Stimulated activated CD8-positive, alpha-beta memory T cell treated with anti-CD3 and anti-CD28 coated beads, Interleukin-7, amount 100 ng/mL, for 24 hours (primary cell): ENCODE data around the gene HCAR1.
"Not testable (repeated sequence)": the region's sequence is repeated elsewhere in the genome, so short reads cannot be mapped to it uniquely, and the experiment has no call there.

Experiments
- DNase-seq: peaks from one replicate; pipeline ENCODE4 v3.0.0-alpha.2; 2020; ENCODE audit warnings: low read depth

The HCAR1 gene, protein sequence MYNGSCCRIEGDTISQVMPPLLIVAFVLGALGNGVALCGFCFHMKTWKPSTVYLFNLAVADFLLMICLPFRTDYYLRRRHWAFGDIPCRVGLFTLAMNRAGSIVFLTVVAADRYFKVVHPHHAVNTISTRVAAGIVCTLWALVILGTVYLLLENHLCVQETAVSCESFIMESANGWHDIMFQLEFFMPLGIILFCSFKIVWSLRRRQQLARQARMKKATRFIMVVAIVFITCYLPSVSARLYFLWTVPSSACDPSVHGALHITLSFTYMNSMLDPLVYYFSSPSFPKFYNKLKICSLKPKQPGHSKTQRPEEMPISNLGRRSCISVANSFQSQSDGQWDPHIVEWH

DNA sequence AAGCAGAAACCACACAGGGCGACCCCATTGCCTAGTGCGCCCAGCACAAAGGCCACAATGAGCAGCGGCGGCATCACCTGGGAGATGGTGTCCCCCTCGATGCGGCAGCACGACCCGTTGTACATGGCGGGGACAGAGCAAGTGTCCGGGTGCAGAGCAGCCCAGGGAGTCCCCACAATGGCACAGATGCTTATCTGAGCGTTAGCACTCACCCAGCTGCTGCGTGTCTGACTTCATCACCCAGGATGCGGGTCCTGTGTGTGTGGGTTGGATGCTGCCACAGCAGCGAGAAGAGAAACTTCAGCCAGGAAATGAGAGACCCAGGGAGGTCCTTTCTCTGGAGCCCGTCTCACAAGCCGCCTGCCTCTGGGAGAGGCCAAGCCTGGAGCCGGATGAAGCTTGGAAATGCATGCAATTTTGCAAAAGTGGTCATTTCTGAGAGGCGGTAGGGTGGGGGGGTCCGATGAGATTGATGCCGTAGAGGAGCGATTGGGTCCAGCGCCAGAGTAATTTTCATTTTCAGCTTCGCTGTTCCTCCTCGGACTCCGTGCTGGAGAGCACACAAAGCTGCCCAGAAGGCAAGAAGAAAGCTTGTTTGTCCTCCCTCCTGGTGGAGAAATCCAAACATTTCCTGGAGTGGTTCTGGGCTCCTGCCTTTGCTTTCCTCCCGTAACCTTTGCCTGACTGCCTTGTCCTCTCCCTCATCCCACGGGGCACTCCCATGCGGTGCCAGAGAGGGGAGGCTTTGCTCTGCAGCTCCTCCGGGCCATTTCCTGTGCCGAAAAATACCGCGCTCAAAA is at the start of gene HCAR1:
Gene HCAR1 (minus strand): TSS at position 630 of the 800 bp plus-strand sequence. CDS start 505 bp downstream, at position 125.
- no peak for DNase-seq

DNA sequence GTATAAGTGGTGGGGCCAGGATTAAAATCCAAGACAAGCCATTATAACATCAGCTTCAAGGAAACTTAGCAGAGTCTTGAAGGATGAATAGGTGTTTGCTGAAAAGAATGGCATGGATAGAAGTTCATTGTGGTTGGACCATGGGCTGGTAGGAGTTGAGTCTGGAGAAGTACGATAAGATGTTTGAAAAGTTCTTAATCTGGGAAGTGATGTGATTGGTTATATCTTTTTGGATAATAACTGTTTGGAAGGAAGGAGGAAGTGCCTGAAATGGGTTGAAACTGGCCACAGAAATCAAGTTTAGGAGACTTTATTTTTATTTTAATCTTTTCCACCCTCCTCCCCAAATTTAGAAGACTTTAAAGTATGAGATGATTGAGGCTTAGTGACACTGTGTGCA is 26.9 kb upstream of the HCAR1 start:
- DNase-seq: no peak

DNA sequence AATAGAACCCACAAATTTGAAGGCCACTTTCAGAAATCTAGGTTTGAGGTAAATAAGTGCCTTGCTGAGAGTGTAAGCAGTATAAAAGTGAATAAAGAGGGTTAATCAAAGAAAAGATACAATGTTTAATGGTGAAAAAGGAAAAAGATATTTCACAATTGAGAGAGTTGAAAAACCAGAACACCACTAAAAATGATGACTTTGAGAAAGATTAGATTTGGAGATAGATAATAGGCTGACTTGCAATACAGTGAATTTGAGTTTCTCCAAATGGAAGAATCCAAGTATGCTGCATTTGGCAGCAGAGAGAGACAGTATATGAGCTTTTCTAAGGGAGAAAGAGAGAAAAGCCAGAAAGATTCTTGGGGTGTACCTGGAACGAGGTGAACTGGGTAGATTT is 24.1 kb upstream of the HCAR1 start:
- DNase-seq: no peak

DNA sequence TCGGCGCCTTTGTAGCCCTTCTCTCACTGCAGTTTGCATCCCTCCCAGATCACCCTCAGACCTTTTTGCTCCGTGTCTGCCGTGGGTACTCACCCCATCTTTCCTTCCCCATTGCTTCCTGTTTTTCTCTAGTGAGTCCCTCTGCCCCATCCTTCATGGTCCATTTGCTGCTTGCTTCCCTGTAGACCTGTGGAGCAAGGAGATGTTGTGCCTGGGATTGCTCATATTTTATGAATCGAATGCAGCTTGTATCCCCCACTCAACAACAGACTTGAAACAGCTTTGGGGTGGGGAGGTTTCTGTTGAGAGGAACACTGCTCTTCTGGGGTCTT is 22.6 kb upstream of the HCAR1 start:
- DNase-seq: no peak

DNA sequence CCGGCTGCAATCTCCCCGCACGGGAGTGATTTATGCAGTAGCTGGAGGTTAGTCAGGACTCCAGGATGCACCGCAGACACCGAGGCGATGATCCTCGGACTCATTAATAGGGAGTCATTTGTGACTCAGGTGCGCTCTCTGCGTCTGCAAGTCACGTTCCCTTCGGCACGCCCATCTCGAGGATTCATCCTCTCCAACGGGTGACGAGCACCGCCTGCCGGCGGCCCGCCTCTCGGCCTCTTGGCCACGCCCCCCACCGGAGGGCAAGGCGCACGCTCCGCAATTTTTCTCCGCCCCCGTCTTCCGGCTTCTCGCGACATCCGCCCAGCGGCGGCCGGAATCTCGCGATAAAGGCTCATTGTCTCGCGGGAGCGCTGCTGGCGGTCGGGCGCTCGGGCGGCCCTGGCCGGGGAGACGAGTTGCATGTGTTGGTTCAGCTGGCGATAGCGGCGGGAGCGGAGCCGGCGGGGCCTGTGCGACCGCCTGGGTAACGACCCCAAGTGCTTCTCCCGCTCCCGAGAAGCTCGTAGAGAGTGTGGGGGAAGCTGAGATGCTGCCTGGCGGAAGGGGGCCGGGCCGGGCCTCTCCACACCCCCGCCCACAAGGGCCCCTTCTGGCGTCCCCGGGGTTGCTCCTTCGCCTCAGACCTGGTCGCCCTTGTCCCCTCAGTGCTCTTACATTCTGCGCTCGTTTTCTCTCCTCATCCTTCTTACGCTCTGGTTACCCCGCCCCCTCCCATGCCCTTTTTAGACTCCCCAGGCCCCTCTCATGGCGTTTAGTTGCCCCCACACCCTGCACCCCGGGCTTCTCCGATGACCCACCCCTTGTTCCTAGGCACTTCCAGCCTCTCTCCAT is 22.0 kb upstream of the HCAR1 start, which contains the start of gene DENR:
Gene DENR (plus strand): TSS at position 361 of the 855 bp plus-strand sequence. CDS start 878 bp downstream, outside the sequence.
- DNase-seq: peak; percentile 99

DNA sequence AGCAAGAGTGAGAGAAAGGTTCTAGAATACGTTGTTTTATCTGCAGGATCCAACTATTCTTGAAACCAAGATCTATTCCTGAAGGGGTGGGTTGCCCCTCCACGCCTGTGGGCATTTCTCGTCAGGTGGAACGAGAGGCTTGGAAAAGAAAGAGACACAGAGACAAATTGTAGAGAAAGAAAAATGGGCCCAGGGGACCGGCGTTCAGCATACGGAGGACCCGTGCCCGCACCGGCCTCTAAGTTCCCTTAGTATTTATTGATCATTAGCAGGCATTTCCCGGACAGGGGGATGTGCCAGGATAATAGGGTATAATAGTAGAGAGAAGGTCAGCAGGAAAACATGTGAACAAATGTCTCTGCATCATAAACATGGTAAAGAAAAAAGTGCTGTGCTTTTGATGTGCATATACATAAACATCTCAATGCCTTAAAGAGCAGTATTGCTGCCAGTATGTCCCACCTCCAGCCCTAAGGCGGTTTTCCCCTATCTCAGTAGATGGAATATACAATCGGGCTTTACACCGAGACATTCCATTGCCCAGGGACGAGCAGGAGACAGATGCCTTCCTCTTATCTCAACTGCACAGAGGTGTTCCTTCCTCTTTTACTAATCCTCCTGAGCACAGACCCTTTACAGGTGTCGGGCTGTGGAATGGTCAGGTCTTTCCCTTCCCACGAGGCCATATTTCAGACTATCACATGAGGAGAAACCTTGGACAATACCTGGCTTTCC is 20.3 kb upstream of the HCAR1 start:
- DNase-seq: not testable (repeated sequence)

DNA sequence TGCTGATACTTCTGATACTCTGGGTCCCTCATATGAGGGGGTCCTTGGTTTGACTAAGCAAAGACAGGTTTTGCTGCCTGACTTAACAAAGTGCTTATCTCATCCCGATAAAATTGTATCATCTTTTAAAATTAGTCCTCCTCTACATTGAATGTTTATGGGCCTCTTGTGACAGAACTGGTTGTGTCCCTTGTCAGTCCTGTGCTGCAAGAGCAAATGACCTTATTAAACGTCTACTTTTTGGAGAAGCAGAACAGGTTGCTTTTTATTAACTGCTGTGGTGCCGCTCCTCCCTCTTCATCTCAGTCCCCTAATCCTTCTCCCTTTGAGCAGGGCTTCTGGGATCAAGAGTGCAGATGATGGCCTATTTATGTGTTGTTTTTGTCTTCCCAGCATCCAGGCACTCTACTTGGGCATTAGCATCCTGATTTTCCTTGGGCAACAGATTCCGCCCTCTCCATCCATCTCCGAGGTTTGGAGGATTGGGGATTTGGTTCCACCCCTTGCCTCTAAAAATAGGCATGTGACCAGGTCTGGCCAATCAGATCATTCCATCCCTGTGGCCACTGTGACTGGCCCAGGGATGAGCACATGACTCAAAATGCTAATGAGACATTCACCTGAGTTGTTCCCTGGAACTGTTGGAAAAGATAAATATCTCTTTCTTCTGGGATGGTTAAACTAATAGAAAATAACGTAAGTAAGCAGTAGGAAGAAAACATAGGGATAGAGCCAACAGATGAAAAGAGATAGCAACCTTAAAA is 19.1 kb upstream of the HCAR1 start:
- no peak for DNase-seq

DNA sequence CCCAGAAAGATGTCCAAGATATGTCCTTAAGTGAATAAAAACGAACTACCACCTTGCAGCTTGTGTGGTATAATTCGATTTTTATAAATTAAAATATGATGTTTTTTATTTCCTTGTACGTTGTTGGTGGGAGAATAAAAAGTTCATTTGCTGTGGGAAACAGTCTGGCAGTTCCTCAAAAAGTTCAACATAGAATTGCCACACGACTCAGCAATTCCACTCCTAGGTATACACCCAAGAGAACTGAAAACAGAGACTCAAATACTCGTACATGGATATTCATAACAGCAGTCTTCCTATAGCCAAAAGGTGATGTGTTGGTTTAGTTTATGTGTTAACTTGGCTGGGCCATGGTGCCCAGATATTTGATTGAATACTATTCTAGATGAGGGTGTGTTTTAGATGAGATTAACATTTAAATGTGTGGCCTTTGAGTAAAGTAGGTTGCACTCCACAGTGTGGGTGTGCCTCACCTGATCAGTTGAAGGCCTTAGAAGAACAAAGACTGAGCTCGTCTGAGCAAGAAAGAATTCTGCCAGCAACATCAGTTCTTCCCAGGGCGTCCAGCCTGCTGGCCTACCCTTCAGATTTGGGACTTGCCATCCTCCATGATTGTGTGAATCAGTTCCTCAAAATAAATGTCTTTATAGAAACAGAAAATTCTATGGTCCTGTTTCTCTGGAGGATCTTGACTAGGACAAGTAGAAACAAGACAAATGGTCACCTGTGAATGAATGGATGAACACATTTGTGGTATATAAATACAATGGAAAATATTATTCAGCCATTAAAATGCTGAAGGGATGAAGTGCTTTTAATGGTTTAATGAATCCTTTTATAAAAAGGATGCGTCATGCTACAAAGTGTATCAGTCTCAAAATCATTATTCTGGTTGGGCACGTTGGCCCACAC is 16.8 kb upstream of the HCAR1 start:
- no peak for DNase-seq

DNA sequence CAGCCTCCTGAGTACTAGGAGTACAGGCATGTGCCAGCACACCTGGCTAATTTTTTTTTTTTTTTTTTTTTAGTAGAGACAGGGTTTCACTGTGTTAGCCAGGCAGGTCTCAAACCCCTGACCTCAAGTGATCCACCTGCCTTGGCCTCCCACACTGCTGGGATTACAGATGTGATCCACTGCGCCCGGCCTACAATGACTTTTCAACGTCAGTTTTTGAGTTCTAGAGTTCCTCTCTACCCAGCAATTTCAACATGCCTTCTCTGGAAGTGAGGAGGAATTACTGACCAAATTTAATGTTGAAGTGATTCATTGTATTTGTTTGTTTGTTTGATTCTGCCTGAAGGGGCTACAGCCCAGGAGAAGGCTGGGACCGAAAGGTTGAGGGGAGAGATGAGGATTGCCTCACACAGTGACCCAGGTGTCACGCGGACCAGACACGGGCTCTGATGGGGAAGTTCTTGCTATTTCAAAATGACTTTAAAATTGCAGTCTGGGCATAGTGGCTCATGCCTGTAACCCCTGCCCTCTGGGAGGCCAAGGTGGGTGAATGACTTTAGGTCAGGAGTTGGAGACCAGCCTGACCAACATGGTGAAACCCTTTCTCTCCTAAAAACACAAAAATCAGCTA is 13.4 kb upstream of the HCAR1 start:
- DNase-seq: no peak

DNA sequence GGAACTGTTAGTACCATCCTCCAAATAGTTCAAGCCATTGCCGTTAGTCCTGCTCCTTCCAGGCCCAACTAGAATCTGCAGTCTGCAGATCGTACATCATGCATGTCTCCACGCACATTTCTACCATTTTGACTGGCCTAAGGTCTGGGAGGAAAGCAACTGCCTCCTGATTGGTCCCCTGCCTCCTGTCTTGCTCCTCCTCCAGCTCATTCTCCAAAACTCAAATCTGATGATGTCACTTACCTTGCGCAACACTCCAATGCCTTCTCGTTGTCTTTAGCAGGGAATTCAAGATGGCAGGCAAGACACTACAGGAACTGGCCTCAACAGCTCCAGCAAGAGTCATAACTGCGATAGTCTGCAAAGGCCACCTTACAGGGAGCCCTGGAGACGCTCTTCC is 9.7 kb upstream of the HCAR1 start:
- DNase-seq: no peak

DNA sequence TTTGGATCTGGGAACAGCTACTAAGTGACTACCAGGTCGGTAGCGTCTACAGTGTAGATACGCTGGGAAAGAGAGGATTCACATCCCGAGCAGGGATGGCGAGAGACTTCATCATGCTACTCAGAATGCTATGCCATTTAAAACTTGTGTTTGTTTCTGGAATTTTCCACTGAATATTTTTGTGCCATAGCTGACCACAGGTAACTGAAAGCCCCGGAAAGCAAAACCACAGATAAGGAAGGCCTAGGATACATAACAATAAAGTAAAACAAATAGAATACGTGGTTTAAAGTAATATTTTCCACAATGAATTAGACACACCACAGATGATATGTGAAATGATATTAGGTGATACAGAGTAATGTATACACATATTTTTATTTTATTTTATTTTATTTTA is 7.9 kb upstream of the HCAR1 start:
- DNase-seq: no peak

DNA sequence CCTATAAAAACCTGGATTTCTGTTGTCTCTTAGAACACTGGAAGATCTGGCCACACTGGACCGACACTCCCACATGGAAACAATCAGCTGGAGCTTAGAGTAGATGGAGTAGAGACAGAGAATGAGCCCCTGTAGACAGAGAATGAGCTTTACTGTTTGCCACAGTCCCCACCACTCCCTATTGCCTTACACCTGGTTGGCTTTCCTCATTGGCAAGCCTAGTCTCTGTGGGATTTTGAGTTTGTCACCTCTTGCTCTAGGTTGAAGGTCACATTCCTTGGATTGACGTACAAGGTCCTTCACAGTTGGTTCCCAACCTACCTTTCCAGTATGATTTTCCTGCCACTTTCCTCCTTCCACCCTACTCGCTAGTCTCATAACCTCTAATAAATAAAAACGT is 2.0 kb upstream of the HCAR1 start:
- no peak for DNase-seq

DNA sequence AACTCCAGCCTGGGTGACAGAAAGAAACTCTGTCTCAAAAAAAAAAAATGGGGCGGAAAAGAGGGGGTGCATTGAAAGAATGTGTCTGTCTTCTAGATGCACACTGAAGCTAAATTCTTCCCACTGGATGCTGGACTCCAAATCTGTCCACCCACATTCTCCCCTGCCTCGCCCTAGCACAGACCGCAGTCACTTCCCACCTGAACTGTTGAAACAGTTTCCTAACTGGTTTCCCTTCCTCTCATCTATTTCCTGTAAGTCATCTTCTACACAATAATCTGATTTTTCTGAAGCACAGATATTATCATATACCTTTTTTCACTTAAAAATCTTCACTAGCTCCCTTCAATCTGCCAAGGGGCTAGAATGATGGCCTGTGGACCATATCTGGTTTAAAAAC is 1.5 kb upstream of the HCAR1 start:
- no peak for DNase-seq

DNA sequence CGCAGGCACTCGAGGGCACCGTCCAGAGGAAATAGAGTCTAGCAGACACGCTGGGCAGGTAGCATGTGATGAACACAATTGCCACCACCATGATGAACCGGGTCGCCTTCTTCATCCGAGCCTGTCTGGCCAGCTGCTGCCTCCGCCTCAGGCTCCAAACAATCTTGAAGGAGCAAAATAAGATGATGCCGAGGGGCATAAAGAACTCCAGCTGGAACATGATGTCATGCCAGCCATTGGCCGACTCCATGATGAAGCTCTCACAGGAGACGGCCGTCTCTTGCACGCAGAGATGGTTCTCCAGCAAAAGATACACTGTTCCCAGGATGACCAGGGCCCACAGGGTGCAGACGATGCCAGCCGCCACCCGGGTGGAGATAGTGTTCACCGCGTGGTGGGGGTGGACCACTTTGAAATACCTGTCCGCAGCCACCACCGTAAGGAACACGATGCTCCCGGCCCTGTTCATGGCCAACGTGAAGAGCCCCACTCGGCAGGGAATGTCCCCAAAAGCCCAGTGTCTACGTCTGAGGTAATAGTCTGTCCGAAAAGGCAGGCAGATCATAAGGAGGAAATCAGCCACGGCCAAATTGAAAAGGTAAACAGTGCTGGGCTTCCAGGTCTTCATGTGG is 945 bp downstream of the HCAR1 start:
- no peak for DNase-seq

DNA sequence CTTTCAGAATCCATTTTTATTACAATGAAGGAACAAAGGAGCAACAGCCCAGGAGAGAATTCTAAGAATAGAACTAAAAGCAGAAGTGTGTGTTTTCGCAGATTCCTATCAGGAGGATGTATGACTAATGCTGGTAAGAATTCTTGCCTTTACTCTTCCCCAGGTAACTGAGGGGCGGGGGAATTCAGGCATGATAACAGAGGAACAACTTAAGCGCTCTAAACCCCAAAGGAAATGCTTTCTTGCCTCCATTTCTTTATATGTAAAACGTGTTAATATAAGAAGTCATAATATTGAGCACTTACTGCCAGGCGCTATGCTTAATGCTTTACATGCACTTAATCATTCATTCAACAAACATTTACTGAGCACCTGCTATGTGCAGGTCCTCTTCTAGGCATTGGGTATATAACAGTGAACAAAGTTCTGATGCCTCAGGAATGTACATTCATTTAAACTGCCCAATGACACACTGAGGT is 4.5 kb downstream of the HCAR1 start:
- no peak for DNase-seq

DNA sequence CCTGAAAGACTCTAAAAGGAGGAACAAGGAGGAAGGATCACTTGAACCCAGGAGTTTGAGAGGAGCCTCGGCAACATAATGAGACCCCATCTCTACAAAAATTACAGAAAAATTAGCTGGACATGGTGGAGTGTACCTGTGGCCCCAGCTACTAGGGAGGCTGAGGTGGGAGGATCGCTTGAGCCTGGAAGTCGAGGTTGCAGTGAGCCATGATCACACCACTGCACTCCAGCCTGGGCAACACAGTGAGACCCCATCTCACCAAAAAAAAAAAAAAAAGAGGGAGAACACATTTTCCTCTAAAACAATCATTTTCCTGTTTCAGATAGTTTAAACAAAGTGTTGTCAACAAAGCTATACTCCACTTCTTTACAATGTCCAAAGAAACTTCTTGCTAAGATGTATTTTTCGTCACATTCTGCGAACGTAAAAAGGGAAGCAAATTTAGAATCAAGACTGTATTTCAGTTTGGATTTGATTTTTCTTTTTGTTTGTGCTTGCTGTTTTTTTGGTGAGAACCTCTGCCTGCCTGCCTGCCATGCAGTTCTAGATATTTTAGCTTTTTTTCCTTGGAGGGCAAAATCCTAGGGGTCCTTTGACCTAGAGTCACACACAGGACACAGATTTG is 5.1 kb downstream of the HCAR1 start:
- no peak for DNase-seq

DNA sequence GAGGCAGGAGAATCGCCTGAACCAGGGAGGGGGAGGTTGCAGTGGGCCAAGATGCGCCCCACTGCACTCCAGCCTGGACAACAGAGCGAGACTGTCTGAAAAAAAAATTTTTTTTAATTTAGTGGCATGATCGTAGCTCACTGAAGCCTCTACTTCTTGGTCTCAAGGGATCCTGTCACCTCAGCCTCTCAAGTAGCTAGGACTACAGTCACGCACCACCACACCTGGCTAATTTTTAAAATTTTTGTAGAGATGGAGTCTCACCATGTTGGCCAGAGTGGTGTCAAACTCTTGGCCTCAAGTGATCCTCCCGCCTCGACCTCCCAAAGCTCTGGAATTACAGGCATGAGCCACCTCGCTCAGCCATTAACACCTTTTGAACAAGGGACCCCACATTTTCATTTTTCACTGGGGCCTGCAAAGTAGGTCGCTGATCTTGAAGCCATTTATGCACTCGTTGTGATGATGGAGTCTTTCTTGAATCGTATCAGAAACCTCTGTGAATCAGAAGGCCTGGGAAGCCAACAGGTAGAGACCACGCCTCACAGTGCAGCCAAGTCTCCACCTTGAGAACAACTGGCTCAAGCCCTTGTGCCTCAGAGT is 5.9 kb downstream of the HCAR1 start:
- DNase-seq: no peak

DNA sequence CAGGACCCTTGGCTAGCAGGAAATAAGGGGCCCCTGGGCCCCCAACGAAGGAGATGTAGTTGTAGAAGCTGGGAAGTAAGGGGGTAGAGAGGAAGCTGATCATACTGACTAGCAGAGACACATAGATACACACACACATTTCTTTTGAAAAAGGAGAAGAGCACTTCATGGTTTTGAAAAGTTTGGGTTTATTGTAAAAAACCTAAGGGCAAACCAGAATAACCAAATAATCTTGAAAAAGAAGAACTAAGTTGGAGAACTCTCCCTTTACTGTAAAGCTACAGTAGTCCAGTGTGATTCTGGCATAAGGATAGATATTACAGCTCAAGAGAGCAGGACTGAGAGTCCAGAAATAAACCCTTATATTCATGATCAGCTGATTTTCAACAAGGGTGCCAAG is 8.3 kb downstream of the HCAR1 start:
- no peak for DNase-seq
